LNCaP clone FGC (cell line): ENCODE data around the gene TRMT11.

ENCODE experiments used
- DNase-seq: peaks from one replicate; pipeline ENCODE4 v3.0.0-alpha.2; 2011; ENCODE audit warnings: low read depth
- H3K4me3 ChIP-seq: 2 replicates; pipeline ENCODE4 v1.5.1; 2011; ENCODE audit warnings: mild to moderate bottlenecking, low read depth, low read length, control low read depth
- TF ChIP-seq, protein P1 (sequence below): IDR thresholded peaks from 2 replicates; pipeline ENCODE4 v1.5.1; 2012; ENCODE audit warnings: mild to moderate bottlenecking; ENCODE audit not compliant: control insufficient read depth, insufficient read depth; ENCODE audit errors: extremely low read depth

Gene TRMT11

DNA sequence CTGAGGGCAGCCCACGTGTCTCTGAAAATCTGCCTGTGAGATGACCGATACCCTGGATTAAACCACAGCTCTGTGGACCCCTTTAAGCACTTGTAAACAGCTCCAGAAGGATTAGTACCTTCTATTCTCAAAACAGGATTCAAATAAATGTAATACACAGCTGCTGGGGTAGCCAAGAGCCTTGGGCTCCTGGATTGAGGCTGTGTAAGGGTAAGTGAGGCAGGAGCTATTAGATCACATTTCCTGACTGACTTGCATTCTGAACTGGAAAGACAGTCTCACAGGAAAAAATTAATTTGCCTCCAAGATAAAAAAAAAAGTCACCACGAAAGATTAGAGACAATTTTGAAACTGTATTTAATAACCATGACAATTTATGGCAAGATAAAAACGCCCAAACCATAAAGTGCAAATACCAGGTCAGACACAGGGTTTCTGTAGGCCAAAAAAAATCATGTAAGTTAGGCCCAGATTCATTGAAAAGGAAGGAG, 78.0 kb downstream of the TRMT11 start:
- TF ChIP-seq, protein P1, sequence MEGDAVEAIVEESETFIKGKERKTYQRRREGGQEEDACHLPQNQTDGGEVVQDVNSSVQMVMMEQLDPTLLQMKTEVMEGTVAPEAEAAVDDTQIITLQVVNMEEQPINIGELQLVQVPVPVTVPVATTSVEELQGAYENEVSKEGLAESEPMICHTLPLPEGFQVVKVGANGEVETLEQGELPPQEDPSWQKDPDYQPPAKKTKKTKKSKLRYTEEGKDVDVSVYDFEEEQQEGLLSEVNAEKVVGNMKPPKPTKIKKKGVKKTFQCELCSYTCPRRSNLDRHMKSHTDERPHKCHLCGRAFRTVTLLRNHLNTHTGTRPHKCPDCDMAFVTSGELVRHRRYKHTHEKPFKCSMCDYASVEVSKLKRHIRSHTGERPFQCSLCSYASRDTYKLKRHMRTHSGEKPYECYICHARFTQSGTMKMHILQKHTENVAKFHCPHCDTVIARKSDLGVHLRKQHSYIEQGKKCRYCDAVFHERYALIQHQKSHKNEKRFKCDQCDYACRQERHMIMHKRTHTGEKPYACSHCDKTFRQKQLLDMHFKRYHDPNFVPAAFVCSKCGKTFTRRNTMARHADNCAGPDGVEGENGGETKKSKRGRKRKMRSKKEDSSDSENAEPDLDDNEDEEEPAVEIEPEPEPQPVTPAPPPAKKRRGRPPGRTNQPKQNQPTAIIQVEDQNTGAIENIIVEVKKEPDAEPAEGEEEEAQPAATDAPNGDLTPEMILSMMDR: no peak
- no peak for DNase-seq
- no peak overlapping the region for H3K4me3 ChIP-seq

DNA sequence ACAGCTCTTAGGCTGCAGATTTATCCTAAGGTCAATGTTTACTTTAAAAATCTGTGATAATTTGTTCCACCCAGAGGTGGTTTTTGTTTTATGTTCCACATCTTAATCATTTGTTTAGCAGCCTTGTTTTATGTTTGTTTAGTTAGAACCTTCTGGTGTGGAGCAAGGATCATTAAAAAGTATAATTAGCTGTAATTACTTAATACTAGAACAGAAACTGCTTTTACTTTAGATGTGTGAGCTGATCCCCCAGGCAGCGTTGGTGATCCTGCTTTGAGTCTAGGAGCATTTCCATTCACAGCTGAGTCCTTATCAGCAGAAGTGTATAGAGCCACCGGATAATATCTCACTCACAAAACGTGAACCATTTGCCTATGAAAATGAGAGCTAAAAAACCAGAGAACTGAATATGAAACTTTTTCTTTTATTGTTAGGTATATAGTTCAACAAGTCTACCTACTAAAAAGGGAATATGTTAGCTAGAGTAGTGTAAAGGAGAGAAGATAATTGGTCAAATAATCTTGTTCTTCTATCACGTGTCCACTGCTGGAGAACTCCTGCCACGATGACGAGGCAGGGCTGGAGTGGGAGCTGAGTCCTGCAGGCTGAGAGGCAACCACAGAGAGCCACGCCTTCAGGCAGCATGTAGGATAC, 78.5 kb downstream of the TRMT11 start:
- TF ChIP-seq, protein P1: no peak
- DNase-seq: no peak

DNA sequence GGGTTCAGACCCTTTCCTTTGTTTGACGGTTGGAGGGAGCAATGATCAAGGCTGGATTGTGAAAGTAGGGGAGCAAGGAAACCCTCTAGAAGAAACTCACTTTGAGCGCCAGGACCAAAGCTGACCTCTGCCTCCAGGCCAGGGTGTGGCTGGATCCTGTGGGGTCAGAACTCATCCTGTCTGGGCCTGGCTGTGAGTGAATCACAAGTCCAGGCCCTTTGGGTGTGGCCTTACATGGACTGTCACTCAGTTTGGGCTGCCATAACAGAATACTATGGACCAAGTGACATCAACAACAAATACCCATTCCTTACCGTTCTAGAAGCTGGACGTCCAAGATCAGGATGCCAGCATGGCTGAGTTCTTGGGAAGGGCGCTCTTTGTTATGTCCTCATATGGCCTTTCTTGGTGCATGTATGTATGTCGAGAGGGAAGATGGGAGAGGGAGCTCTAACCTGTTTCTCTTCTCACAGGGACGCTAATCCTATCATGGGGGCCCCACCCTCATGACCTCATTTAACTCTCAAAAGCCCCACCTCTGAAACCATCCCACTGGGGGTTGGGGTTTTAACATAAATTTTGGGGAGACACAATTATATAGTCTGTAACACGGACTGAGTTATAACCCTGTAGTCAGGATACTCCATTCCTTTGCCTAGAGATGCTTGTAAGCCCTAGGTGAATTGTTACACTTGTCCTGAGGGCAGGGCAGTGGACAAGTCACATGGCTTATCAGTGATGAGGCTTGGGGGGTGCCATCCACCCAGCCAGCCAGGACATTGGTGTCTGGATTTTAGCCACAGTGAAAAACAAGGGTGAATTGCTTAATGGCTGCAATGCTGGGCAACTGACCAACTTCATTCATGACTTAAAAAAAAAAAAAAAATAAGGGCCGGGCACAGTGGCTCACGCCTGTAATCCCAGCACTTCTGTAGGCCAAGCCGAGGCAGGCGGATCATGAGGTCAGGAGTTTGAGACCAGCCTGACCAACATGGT, 80.0 kb downstream of the TRMT11 start:
- no peak for DNase-seq
- TF ChIP-seq, protein P1: no peak
- no peak overlapping the region for H3K4me3 ChIP-seq

More for the DNA sequence above, 78.5 kb downstream of the TRMT11 start:
- no peak overlapping the region for H3K4me3 ChIP-seq

- no peak overlapping the region for H3K4me3 ChIP-seq
- TF ChIP-seq, protein P1: no peak
- no peak for DNase-seq
These were observed 80.7 kb downstream of the TRMT11 start for GRCh38 chr6:126067073-126067472.

- TF ChIP-seq, protein P1: no peak
- no peak overlapping the region for H3K4me3 ChIP-seq
- no peak for DNase-seq
These were observed 83.1 kb downstream of the TRMT11 start for GRCh38 chr6:126069449-126069848.

GRCh38 chr6:126071000-126071647, 84.8 kb downstream of the TRMT11 start:
- no peak for DNase-seq
- TF ChIP-seq, protein P1: no peak
- H3K4me3 ChIP-seq: no peak overlapping the region
